H1 (cell line): Measurements from ENCODE around the gene LCN9. TPM values are rescaled to one million over a fixed set of nuclear protein-coding genes. Genes with fewer than 3 reads are reported as not detected.

ENCODE experiments used
- CBX8 ChIP-seq: fragments of 300-800, 300-1000 bp; sonication (generic); IDR thresholded peaks from 2 replicates; pipeline ENCODE4 v1.7.1; 2016; ENCODE audit warnings: low read depth, low read length, borderline replicate concordance
- CHD1 ChIP-seq: IDR thresholded peaks from 2 replicates; pipeline ENCODE4 v1.6.1; 2012; ENCODE audit warnings: low read depth, low read length, improper control_type of control experiment
- HDAC6 ChIP-seq: IDR thresholded peaks from one replicate; pipeline ENCODE4 v1.7.1; 2012; ENCODE audit warnings: low read depth, mild to moderate bottlenecking, inconsistent platforms, low read length, moderate library complexity
- JUN ChIP-seq: IDR thresholded peaks from 2 replicates; pipeline ENCODE4 v1.6.1; 2011; ENCODE audit warnings: low read depth, mild to moderate bottlenecking, improper control_type of control experiment, low read length
- JUND ChIP-seq: IDR thresholded peaks from 2 replicates; pipeline ENCODE4 v1.6.1; 2011; ENCODE audit warnings: mild to moderate bottlenecking, improper control_type of control experiment, low read length
- POU5F1 ChIP-seq: IDR thresholded peaks from 2 replicates; pipeline ENCODE4 v1.6.1; 2011; ENCODE audit warnings: low read depth, mild to moderate bottlenecking, low read length, moderate library complexity
- RAD21 ChIP-seq, 2 experiments: IDR thresholded peaks in 1 of 2; conservative IDR thresholded peaks in 1 of 2; 2 replicates each; pipeline ENCODE4 v1.6.1; 2011; ENCODE audit warnings: low read depth in 2 of 2, low read length in 2 of 2, improper control_type of control experiment in 1 of 2, inconsistent platforms in 1 of 2, mild to moderate bottlenecking in 1 of 2, moderate library complexity in 1 of 2
- RFX5 ChIP-seq: IDR thresholded peaks from 2 replicates; pipeline ENCODE4 v1.6.1; 2011; ENCODE audit warnings: low read depth, low read length, improper control_type of control experiment, borderline replicate concordance
- SP4 ChIP-seq: IDR thresholded peaks from 2 replicates; pipeline ENCODE4 v1.6.1; 2012; ENCODE audit warnings: low read length, inconsistent platforms
- TAF7 ChIP-seq: optimal IDR thresholded peaks from 2 replicates; pipeline ENCODE3; 2011; ENCODE audit warnings: low read depth, mild to moderate bottlenecking, inconsistent platforms, low read length, moderate library complexity, borderline replicate concordance
- TEAD4 ChIP-seq: IDR thresholded peaks from 2 replicates; pipeline ENCODE4 v1.6.1; 2012; ENCODE audit warnings: low read depth, low read length, inconsistent platforms, mixed read lengths
- polyA plus RNA-seq, 7 experiments: library from polyadenylated mRNA; depleted of rRNA in 3 of 7; stranded (reverse) in 5 of 7; unstranded in 2 of 7; fragments of >200 nt in 5 of 7; fragments of 200-250 nt in 2 of 7; gene quantifications; 1 replicate in 5 of 7; 2 replicates in 1 of 7; 4 replicates in 1 of 7; pipeline versions ENCODE4 v1.2.1 to v1.2.3, GENCODE V29; 2011 to 2013; ENCODE audit warnings: missing spikeins in 2 of 7, mixed read lengths in 2 of 7
- total RNA-seq: library from RNA; stranded (reverse); fragmentation: NEBNext Ultra II Directional; extraction: Animal tissue kit (Norgen Biotek cat#: 25700); gene quantifications from 2 replicates; pipeline ENCODE4 v1.2.1, GENCODE V29; 2021
- TF ChIP-seq, protein P1 (sequence below): fragments of 300-600 bp; sonication (generic); IDR thresholded peaks from 2 replicates; pipeline ENCODE4 v1.7.1; 2012; ENCODE audit warnings: low read length, moderate library complexity, mild to moderate bottlenecking, inconsistent platforms; ENCODE audit not compliant: insufficient replicate concordance

Gene LCN9
- total and polyA plus RNA-seq, 2 of the 8 experiments (the other 6 are each of a cell fraction or from before 2014, with no cell fraction given), result 2.3 to 3.1 TPM

- TF ChIP-seq, protein P1, sequence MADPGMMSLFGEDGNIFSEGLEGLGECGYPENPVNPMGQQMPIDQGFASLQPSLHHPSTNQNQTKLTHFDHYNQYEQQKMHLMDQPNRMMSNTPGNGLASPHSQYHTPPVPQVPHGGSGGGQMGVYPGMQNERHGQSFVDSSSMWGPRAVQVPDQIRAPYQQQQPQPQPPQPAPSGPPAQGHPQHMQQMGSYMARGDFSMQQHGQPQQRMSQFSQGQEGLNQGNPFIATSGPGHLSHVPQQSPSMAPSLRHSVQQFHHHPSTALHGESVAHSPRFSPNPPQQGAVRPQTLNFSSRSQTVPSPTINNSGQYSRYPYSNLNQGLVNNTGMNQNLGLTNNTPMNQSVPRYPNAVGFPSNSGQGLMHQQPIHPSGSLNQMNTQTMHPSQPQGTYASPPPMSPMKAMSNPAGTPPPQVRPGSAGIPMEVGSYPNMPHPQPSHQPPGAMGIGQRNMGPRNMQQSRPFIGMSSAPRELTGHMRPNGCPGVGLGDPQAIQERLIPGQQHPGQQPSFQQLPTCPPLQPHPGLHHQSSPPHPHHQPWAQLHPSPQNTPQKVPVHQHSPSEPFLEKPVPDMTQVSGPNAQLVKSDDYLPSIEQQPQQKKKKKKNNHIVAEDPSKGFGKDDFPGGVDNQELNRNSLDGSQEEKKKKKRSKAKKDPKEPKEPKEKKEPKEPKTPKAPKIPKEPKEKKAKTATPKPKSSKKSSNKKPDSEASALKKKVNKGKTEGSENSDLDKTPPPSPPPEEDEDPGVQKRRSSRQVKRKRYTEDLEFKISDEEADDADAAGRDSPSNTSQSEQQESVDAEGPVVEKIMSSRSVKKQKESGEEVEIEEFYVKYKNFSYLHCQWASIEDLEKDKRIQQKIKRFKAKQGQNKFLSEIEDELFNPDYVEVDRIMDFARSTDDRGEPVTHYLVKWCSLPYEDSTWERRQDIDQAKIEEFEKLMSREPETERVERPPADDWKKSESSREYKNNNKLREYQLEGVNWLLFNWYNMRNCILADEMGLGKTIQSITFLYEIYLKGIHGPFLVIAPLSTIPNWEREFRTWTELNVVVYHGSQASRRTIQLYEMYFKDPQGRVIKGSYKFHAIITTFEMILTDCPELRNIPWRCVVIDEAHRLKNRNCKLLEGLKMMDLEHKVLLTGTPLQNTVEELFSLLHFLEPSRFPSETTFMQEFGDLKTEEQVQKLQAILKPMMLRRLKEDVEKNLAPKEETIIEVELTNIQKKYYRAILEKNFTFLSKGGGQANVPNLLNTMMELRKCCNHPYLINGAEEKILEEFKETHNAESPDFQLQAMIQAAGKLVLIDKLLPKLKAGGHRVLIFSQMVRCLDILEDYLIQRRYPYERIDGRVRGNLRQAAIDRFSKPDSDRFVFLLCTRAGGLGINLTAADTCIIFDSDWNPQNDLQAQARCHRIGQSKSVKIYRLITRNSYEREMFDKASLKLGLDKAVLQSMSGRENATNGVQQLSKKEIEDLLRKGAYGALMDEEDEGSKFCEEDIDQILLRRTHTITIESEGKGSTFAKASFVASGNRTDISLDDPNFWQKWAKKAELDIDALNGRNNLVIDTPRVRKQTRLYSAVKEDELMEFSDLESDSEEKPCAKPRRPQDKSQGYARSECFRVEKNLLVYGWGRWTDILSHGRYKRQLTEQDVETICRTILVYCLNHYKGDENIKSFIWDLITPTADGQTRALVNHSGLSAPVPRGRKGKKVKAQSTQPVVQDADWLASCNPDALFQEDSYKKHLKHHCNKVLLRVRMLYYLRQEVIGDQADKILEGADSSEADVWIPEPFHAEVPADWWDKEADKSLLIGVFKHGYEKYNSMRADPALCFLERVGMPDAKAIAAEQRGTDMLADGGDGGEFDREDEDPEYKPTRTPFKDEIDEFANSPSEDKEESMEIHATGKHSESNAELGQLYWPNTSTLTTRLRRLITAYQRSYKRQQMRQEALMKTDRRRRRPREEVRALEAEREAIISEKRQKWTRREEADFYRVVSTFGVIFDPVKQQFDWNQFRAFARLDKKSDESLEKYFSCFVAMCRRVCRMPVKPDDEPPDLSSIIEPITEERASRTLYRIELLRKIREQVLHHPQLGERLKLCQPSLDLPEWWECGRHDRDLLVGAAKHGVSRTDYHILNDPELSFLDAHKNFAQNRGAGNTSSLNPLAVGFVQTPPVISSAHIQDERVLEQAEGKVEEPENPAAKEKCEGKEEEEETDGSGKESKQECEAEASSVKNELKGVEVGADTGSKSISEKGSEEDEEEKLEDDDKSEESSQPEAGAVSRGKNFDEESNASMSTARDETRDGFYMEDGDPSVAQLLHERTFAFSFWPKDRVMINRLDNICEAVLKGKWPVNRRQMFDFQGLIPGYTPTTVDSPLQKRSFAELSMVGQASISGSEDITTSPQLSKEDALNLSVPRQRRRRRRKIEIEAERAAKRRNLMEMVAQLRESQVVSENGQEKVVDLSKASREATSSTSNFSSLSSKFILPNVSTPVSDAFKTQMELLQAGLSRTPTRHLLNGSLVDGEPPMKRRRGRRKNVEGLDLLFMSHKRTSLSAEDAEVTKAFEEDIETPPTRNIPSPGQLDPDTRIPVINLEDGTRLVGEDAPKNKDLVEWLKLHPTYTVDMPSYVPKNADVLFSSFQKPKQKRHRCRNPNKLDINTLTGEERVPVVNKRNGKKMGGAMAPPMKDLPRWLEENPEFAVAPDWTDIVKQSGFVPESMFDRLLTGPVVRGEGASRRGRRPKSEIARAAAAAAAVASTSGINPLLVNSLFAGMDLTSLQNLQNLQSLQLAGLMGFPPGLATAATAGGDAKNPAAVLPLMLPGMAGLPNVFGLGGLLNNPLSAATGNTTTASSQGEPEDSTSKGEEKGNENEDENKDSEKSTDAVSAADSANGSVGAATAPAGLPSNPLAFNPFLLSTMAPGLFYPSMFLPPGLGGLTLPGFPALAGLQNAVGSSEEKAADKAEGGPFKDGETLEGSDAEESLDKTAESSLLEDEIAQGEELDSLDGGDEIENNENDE, result no peak
- TF ChIP-seq CBX8 (no peak), TEAD4 (no peak), RAD21 (IDR thresholded peaks at IDR 0.05 in 1 of 2, conservative IDR thresholded peaks at IDR 0.05 in 1 of 2; ENCODE audit: low read depth in 2 of 2, low read length in 2 of 2) (no peak), HDAC6 (no peak), JUN (no peak), JUND (no peak), SP4 (no peak), TAF7 (no peak), CHD1 (no peak), RFX5 (no peak), POU5F1 (no peak)
- TF ChIP-seq, all 59 proteins: peak for 0
These were observed 22.1 kb upstream of the LCN9 start (continued) for GRCh38 chr9:135641047-135641446.
